D721Med (cell line): ENCODE measurements around the gene DOCK1.

Source experiments
- DNase-seq: peaks from one replicate; pipeline ENCODE4 v3.0.0; 2011; ENCODE audit warnings: low spot score; ENCODE audit not compliant: insufficient read length
- FAIRE-seq: peaks from 2 replicates; lab custom pipeline; 2011; peaks lifted over from hg19 to GRCh38; lab: Jason Lieb, UNC
- CTCF ChIP-seq: IDR thresholded peaks from 2 replicates; pipeline ENCODE4 v1.5.1; 2012; ENCODE audit warnings: mild to moderate bottlenecking, control low read depth; ENCODE audit not compliant: insufficient read depth; ENCODE audit errors: missing control alignments

Gene DOCK1

GRCh38 chr10:127467811-127468210 lies 562.6 kb downstream of the DOCK1 start:
- DNase-seq (no peak), FAIRE-seq (no peak)
- TF ChIP-seq CTCF: no peak

GRCh38 chr10:127468632-127469031 lies 563.4 kb downstream of the DOCK1 start:
- no peak for FAIRE-seq
- DNase-seq: no peak
- no peak for TF ChIP-seq CTCF

- DNase-seq (no peak), FAIRE-seq (no peak)
- TF ChIP-seq CTCF: no peak
Measured at GRCh38 chr10:127470911-127471310, 565.7 kb downstream of the DOCK1 start.

DNA sequence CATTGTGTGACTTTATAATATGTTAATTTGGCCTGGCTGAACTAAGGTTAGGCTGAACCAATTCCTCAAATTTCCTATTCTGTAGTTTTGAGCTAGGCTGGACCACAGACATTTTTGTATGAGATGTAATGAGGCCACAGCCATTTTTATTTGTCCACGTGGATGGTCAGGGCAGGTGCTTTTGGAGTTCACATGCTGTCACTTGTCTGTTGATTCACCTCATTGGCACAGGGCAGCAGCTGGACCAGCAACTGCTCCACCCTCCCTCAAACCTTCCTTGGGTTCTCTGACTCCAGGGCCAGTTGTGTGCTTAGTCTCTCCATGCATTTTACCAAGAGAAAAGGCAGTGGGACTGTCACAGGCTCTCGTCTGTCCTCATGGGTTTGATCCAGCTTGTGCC lies 567.7 kb downstream of the DOCK1 start:
- DNase-seq (no peak), FAIRE-seq (no peak)
- TF ChIP-seq CTCF: no peak

DNA sequence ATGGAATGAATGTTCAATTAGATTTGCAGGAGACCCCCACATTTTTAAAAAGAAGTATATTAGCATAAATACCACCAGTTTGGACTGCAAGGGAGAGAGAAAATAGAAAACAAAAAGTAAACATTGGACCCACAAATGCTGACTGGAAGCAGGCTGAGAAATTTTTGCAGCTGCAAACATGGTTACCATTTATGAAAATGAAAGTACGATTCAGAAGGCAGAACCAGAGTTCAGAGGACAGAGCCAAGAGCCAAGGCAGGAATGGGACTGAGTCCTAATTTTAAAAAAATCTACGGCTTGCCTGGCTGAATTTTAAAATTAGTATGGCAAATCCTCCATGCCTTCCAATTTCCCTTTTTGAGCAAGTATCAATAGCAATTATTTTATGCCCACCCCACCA lies 569.3 kb downstream of the DOCK1 start:
- no peak for FAIRE-seq
- no peak for TF ChIP-seq CTCF
- no peak for DNase-seq

DNA sequence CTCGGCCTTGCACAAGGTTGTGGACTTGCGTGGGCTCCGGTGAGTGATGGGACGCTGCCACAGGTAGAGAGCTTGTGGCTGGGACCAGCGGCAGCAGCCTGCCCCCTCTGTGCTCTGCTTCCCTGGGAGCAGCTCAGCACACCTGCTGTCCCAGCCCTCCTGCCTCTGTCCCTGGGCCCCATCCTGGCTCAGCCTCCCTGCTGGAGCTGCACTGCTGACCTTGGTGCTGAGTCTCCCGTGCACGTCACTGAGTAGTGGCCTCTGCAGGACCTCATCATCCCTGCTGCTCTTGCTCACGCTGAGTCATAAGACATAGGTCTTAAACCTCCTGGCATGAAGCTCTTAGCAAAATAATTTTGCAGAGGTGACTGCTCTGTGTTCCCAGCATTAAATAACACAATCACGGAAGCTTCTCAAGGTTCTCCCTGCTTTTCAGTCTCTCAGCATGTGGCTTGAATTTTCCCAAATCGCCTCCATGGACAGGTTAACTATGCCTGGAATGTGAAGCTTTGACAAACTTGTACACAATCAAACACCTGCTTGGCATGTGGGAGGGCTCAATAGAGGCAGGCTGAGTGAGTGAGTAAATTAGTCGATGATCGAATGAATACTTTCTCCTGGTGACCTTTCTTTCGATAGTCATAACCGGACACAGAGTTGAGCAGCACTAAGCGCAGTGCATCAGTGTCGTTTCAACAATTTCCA lies 580.1 kb downstream of the DOCK1 start:
- DNase-seq (no peak), FAIRE-seq (no peak)
- TF ChIP-seq CTCF: no peak

DNA sequence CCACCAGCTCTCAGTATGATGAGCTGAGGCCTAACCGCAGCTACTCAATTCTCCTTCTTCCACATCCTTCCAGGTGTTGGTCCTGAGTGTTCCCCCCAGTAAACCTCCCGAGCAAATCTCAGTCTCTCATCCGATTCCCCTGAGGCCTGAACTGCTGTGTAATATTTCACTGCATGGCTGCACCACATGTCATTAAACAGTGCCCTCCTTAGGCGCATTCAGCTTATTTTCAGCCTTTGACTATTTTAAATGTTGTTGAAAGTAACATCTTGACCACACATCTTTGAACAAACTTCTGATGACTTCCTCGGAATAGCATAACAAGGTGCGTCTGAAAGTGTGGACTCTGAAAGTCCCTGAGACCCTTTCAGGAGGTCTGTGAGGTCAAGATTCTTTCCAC lies 581.1 kb downstream of the DOCK1 start:
- no peak for TF ChIP-seq CTCF
- FAIRE-seq: no peak

More for the DNA sequence above, 581.1 kb downstream of the DOCK1 start:
- DNase-seq: no peak
